ENCODE data around the gene CUL7. TPM values are rescaled to one million over a fixed set of nuclear protein-coding genes. Genes with fewer than 3 reads are reported as not detected.

CUL7 gene
- total and polyA plus RNA-seq, 2 donors (not counting 1 experiment from before 2014, with no cell fraction given) = 17.4 to 21.4 TPM

DNA sequence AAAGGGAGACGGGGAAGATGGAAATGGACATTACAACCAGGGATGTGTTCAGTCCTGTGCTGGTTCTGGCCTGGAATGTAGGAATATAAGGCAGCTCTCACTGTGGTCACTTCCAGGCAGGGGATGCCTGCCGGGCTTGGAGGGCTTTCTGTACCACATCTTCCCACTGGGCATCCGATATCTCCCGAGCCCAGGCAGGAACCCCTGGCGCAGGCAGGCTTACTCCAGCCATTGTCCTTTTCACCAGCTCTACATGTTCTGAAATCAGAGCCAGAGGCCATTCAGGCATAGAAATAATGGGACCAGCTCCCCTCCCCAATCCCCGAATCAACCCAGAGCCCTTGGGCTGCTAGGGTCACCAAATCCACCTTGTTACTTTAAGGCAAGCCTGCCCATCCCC, 41.3 kb downstream of the CUL7 start:
- H3K27ac Mint-ChIP-seq = peak overlapping the region; percentile 32
- Histone ChIP-seq H2AFZ (ENCODE audit: insufficient read depth, low read depth, low read length, poor library complexity, severe bottlenecking) (no peak overlapping the region), H3K36me3 (replicated peaks in 1 of 2; ENCODE audit: control extremely low read depth in 1 of 2, control insufficient read depth in 1 of 2, extremely low read depth in 1 of 2, insufficient read depth in 2 of 2, low read length in 1 of 2) (peaks cover 1 to 44% of the 10 kb centered on the region in 2 experiments), H3K4me2 (replicated peaks; ENCODE audit: low read depth, low read length, poor library complexity, severe bottlenecking) (peak overlapping the region; percentile 89), H3K27me3 (replicated peaks in 1 of 4; ENCODE audit: control extremely low read depth in 1 of 4, control insufficient read depth in 3 of 4, insufficient read depth in 4 of 4, low read length in 3 of 4) (no peaks in the 10 kb centered on the region), H3K4me1 (ENCODE audit: control insufficient read depth in 2 of 2, insufficient read depth in 2 of 2, low read length in 2 of 2) (peaks cover 20 to 33% of the 10 kb centered on the region in 2 donors), H3K9me3 (ENCODE audit: control extremely low read depth in 1 of 3, control insufficient read depth in 2 of 3, insufficient read depth in 1 of 3, low read length in 2 of 3) (no peaks in the 10 kb centered on the region), H3K27ac (ENCODE audit: low read length in 2 of 2) (peak overlapping the region in 1 of 2 donors; percentile 1), H4K20me1 (ENCODE audit: control insufficient read depth, insufficient read depth, low read length, poor library complexity, severe bottlenecking) (peaks cover 29% of the 10 kb centered on the region), H3K79me2 (ENCODE audit: control insufficient read depth, insufficient read depth, low read length) (peaks cover 62% of the 10 kb centered on the region), H3K4me3 (ENCODE audit: control extremely low read depth in 1 of 5, extremely low read depth in 1 of 5, insufficient read depth in 1 of 5, low read depth in 2 of 5, low read length in 4 of 5) (no peak overlapping the region), H3K9ac (ENCODE audit: low read length) (peak overlapping the region; percentile 73)
- no peak for ATAC-seq (ENCODE audit: low read depth)
- DNase-seq = no peak
- H3K4me1 Mint-ChIP-seq = peaks cover 54% of the 10 kb centered on the region
- H3K9me3 Mint-ChIP-seq (ENCODE audit: insufficient read depth) = no peaks in the 10 kb centered on the region
- intact Hi-C loops (cut with micrococcal nuclease) = loop anchor here (5.0 kb wide), 1 partner anchor 415 kb away; the partner anchor contains the start of gene ABCC10
- peak overlapping the region; percentile 91 for H3K4me3 Mint-ChIP-seq
- TF ChIP-seq, protein P1, sequence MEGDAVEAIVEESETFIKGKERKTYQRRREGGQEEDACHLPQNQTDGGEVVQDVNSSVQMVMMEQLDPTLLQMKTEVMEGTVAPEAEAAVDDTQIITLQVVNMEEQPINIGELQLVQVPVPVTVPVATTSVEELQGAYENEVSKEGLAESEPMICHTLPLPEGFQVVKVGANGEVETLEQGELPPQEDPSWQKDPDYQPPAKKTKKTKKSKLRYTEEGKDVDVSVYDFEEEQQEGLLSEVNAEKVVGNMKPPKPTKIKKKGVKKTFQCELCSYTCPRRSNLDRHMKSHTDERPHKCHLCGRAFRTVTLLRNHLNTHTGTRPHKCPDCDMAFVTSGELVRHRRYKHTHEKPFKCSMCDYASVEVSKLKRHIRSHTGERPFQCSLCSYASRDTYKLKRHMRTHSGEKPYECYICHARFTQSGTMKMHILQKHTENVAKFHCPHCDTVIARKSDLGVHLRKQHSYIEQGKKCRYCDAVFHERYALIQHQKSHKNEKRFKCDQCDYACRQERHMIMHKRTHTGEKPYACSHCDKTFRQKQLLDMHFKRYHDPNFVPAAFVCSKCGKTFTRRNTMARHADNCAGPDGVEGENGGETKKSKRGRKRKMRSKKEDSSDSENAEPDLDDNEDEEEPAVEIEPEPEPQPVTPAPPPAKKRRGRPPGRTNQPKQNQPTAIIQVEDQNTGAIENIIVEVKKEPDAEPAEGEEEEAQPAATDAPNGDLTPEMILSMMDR (IDR thresholded peaks at IDR 0.05) = no peak
- no peak for TF ChIP-seq EZH2 (IDR thresholded peaks at IDR 0.05; ENCODE audit: borderline replicate concordance, insufficient read depth, low read depth, low read length, poor library complexity, severe bottlenecking)
- POLR2A ChIA-PET = interaction anchor here (1.1 to 2.5 kb wide), 2 partner anchors 28 to 83 kb away, joined by 9 to 14 read pairs; partner anchors contain the start of genes CNPY3 and PPP2R5D
- H3K27me3 Mint-ChIP-seq = no peaks in the 10 kb centered on the region
- CTCF ChIA-PET = interaction anchor here (1.8 kb wide), 1 partner anchor 83 kb away, joined by 5 read pairs; the partner anchor contains the start of gene CNPY3
- WGBS (ENCODE audit: insufficient coverage) = 100% methylated on average over 6 of the region's 6 CpGs

DNA sequence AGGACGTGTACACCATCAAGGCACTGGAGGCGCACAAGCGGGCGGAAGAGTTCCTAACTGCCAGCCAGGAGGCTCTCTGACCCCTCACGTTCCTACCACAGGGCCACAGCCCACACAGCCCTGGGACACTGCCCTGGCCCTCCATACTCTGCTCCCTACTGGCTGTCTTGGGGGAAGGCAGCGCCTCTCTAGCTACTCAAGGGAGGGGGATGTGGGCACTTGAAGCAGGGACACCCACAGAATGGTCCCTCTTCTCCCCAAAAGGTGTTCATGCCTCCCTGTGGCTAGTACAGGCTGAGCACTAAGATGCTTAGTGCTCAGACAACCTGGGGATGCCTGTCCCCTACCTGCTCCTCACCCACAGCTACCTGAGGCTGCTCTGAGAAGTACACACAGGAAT, 42.4 kb downstream of the CUL7 start:
- no peak overlapping the region for H3K9ac ChIP-seq (ENCODE audit: low read length)
- H3K27me3 Mint-ChIP-seq = no peaks in the 10 kb centered on the region
- whole genome bisulfite sequencing (ENCODE audit: insufficient coverage) = 94% methylated on average over 4 of the region's 6 CpGs

More for the DNA sequence above, 42.4 kb downstream of the CUL7 start:
- Histone ChIP-seq H3K36me3 (replicated peaks in 1 of 2; ENCODE audit: control extremely low read depth in 1 of 2, control insufficient read depth in 1 of 2, extremely low read depth in 1 of 2, insufficient read depth in 2 of 2, low read length in 1 of 2) (peaks cover 1 to 52% of the 10 kb centered on the region in 2 experiments), H3K4me1 (ENCODE audit: control insufficient read depth in 2 of 2, insufficient read depth in 2 of 2, low read length in 2 of 2) (peaks cover 20 to 33% of the 10 kb centered on the region in 2 donors), H3K9me3 (ENCODE audit: control extremely low read depth in 1 of 3, control insufficient read depth in 2 of 3, insufficient read depth in 1 of 3, low read length in 2 of 3) (no peaks in the 10 kb centered on the region), H3K4me3 (ENCODE audit: control extremely low read depth in 1 of 5, extremely low read depth in 1 of 5, insufficient read depth in 1 of 5, low read depth in 2 of 5, low read length in 4 of 5) (no peak overlapping the region), H3K27me3 (replicated peaks in 1 of 4; ENCODE audit: control extremely low read depth in 1 of 4, control insufficient read depth in 3 of 4, insufficient read depth in 4 of 4, low read length in 3 of 4) (no peaks in the 10 kb centered on the region), H3K27ac (ENCODE audit: low read length in 2 of 2) (no peak overlapping the region), H3K79me2 (ENCODE audit: control insufficient read depth, insufficient read depth, low read length) (peaks cover 61% of the 10 kb centered on the region), H3K4me2 (replicated peaks; ENCODE audit: low read depth, low read length, poor library complexity, severe bottlenecking) (no peak overlapping the region), H4K20me1 (ENCODE audit: control insufficient read depth, insufficient read depth, low read length, poor library complexity, severe bottlenecking) (peaks cover 18% of the 10 kb centered on the region), H2AFZ (ENCODE audit: insufficient read depth, low read depth, low read length, poor library complexity, severe bottlenecking) (no peak overlapping the region)
- no peaks in the 10 kb centered on the region for H3K9me3 Mint-ChIP-seq (ENCODE audit: insufficient read depth)
- POLR2A ChIA-PET = no interaction called here
- DNase-seq = no peak
- intact Hi-C loops (cut with micrococcal nuclease) = loop anchor here (5.0 kb wide), 1 partner anchor 416 kb away; the partner anchor contains the start of gene ABCC10
- no peak overlapping the region for H3K27ac Mint-ChIP-seq
- H3K4me1 Mint-ChIP-seq = peaks cover 50% of the 10 kb centered on the region
- CTCF ChIA-PET = interaction anchor here (1.8 to 3.5 kb wide), 2 partner anchors 81 to 132 kb away, joined by 5 to 19 read pairs; partner anchors contain the start of gene CNPY3
- TF ChIP-seq EZH2 (IDR thresholded peaks at IDR 0.05; ENCODE audit: borderline replicate concordance, insufficient read depth, low read depth, low read length, poor library complexity, severe bottlenecking) = no peak
- TF ChIP-seq, protein P1 (IDR thresholded peaks at IDR 0.05) = no peak
- H3K4me3 Mint-ChIP-seq = peak overlapping the region; percentile 6
- no peak for ATAC-seq (ENCODE audit: low read depth)

Measured in B cell (primary cell).